NCI-H2107 treated with DMSO at 0.1 percent for 48 hours (cell line): Measurements from ENCODE around the gene TAF1B.

ENCODE experiments used
- DNase-seq: peaks from one replicate; lab custom pipeline; 2025; ENCODE audit not compliant: unreplicated experiment; lab: John Stamatoyannopoulos, UW

TAF1B gene

GRCh38 chr2:9982891-9983290 lies 139.6 kb downstream of the TAF1B start:
- DNase-seq: no peak

DNA sequence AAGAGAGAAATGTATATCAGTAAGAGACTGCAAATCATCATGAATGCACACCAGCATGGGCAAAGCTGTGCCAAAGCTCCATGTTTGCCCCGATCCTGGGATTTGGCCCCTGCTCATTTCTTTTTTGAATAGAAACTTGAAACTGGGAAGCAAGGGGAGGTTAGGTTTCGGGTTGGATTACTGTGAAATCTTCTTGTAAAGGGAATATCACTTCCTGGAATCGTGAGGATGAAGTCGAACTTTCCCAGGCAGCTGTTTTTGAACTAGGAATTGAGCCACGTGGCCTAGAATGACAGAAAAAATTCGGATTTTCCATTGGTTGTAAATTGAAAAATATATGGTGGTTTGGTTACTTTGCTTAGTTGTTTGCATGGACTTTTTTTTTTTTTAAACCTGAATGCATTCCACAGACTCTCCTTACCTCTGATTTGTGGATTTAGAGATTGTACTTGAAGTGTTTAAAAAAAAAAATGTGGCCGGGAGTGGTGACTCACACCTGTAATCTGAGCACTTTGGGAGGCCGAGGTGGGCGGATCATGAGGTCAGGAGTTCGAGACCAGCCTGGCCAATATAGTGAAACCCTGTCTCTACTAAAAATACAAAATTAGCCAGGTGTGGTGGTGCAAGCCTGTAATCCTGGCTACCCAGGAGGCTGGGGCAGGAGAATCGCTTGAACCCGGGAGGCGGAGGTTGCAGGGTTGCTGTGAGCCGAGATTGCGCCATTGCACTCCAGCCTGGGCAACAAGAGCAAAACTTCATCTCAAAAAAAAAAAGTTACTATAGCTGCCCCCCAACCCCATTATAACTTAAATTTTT lies 140.3 kb downstream of the TAF1B start:
- DNase-seq: no peak
